Panc1 (cell line): ENCODE measurements around the gene RAB5A.

Experiments
- CTCF ChIP-seq: fragments of 450-650 bp; IDR thresholded peaks from 2 replicates; pipeline ENCODE4 v1.5.1; 2017; ENCODE audit warnings: mild to moderate bottlenecking
- POLR2AphosphoS5 ChIP-seq: IDR thresholded peaks from 2 replicates; pipeline ENCODE4 v1.6.1; 2012; ENCODE audit warnings: mild to moderate bottlenecking, low read depth, low read length, moderate library complexity

- TF ChIP-seq CTCF (no peak), POLR2AphosphoS5 (no peak)
These were observed 76.2 kb downstream of the RAB5A start for GRCh38 chr3:20022954-20023622.
